K562 (cell line): ENCODE measurements around the gene HYOU1. TPM values are rescaled to one million over a fixed set of nuclear protein-coding genes. Genes with fewer than 3 reads are reported as not detected.

ENCODE experiments used
- CBX3 ChIP-seq, 2 experiments: IDR thresholded peaks; 1 replicate in 1 of 2; 2 replicates in 1 of 2; pipeline ENCODE4 v1.6.1; 2012; ENCODE audit warnings: inconsistent platforms in 2 of 2, low read length in 2 of 2, borderline replicate concordance in 1 of 2, control low read depth in 1 of 2
- CSDE1 ChIP-seq, 2 experiments: fragments of 450-650 bp; IDR thresholded peaks; 2 replicates each; pipeline ENCODE4 v1.6.1; 2016; ENCODE audit warnings: mild to moderate bottlenecking in 1 of 2
- EP300 ChIP-seq: IDR thresholded peaks from 2 replicates; pipeline ENCODE4 v1.6.1; 2012; ENCODE audit warnings: low read length, improper control_type of control experiment
- FOXP1 ChIP-seq: sonication (generic); formaldehyde crosslinking; IDR thresholded peaks from 2 replicates; pipeline ENCODE4 v1.8.0; 2022; ENCODE audit warnings: mild to moderate bottlenecking, missing genetic modification reagents
- HDAC2 ChIP-seq: fragments of 450-650 bp; IDR thresholded peaks from 2 replicates; pipeline ENCODE4 v1.6.1; 2016; ENCODE audit warnings: mild to moderate bottlenecking
- HOXB6 ChIP-seq: fragments of 250-450 bp; sonication (Bioruptor Pico); IDR thresholded peaks from 2 replicates; pipeline ENCODE4 v1.5.1; 2022; ENCODE audit warnings: mild to moderate bottlenecking, borderline replicate concordance
- MED1 ChIP-seq: sonication (generic); formaldehyde crosslinking; IDR thresholded peaks from 2 replicates; pipeline ENCODE4 v1.8.1; 2023; ENCODE audit warnings: missing genetic modification reagents, borderline replicate concordance
- MEF2D ChIP-seq: conservative IDR thresholded peaks from 2 replicates; pipeline ENCODE4 v1.6.1; 2016; ENCODE audit warnings: low read depth, missing genetic modification characterization, missing compliant biosample characterization
- MTF1 ChIP-seq: fragments of 250-450 bp; sonication (Bioruptor Pico); IDR thresholded peaks from 2 replicates; pipeline ENCODE4 v1.9.0; 2021; ENCODE audit warnings: moderate library complexity, mild to moderate bottlenecking, inconsistent platforms, borderline replicate concordance
- NELFE ChIP-seq: IDR thresholded peaks from 2 replicates; pipeline ENCODE4 v1.6.1; 2011; ENCODE audit warnings: mild to moderate bottlenecking; ENCODE audit not compliant: insufficient read depth, insufficient read length
- POU5F1 ChIP-seq: fragments of 150-350 bp; IDR thresholded peaks from 2 replicates; pipeline ENCODE4 v1.6.1; 2014; ENCODE audit warnings: borderline replicate concordance, low read length, low read depth, mild to moderate bottlenecking; ENCODE audit not compliant: partially characterized antibody
- RBM15 ChIP-seq: fragments of 200-400 bp; formaldehyde crosslinking; IDR thresholded peaks from 2 replicates; pipeline ENCODE4 v1.6.1; 2018; ENCODE audit warnings: mild to moderate bottlenecking, low read length, moderate library complexity; ENCODE audit not compliant: insufficient read depth
- RBM17 ChIP-seq: fragments of 200-400 bp; formaldehyde crosslinking; IDR thresholded peaks from 2 replicates; pipeline ENCODE4 v1.6.1; 2017; ENCODE audit warnings: low read depth, mild to moderate bottlenecking, low read length, borderline replicate concordance
- ZNF408 ChIP-seq: fragments of 250-450 bp; sonication (Bioruptor Pico); IDR thresholded peaks from 2 replicates; pipeline ENCODE4 v1.4.0; 2020; ENCODE audit warnings: low read depth, mild to moderate bottlenecking, moderate library complexity
- ZNF57 ChIP-seq: fragments of 450-650 bp; formaldehyde crosslinking; IDR thresholded peaks from 2 replicates; pipeline ENCODE4 v1.4.0; 2020; ENCODE audit warnings: mild to moderate bottlenecking, moderate library complexity
- polyA plus RNA-seq, 8 experiments: library from polyadenylated mRNA; depleted of rRNA in 4 of 8; stranded (reverse) in 5 of 8; unstranded in 3 of 8; fragments of >200 nt; fragmentation: Nextera tagmentation in 2 of 8; fragmentation: Illumina TruSeq in 1 of 8; extraction: Ambion mirVana in 2 of 8; extraction: Trizol in 1 of 8; gene quantifications; 2 replicates each; pipeline versions ENCODE4 v1.2.1 to v1.2.3, GENCODE V29; 2011 to 2014; ENCODE audit warnings: inconsistent platforms in 1 of 8, missing spikeins in 1 of 8
- total RNA-seq, 7 experiments: library from RNA; depleted of rRNA in 6 of 7; stranded (reverse); fragments of >200 nt in 6 of 7; fragmentation: Illumina TruSeq in 2 of 7; extraction: Trizol in 2 of 7; gene quantifications; 2 replicates each; pipeline versions ENCODE4 v1.2.1 to v1.2.3, GENCODE V29; 2011 to 2021; ENCODE audit warnings: low replicate concordance in 1 of 7
- TF ChIP-seq, protein P1 (sequence below), 2 experiments: fragments of 450-650 bp in 1 of 2; sonication (generic) in 1 of 2; formaldehyde crosslinking; conservative IDR thresholded peaks; 2 replicates each; pipeline versions ENCODE4 v1.4.0 to v1.8.1; 2020 to 2022; ENCODE audit warnings: mild to moderate bottlenecking in 1 of 2, missing genetic modification reagents in 1 of 2
- TF ChIP-seq, protein P2 (sequence below): sonication (generic); formaldehyde crosslinking; IDR thresholded peaks from 2 replicates; pipeline ENCODE4 v1.8.0; 2022; ENCODE audit warnings: mild to moderate bottlenecking, missing genetic modification reagents
- TF ChIP-seq, protein P3 (sequence below): fragments of 250-450 bp; sonication (Bioruptor Pico); IDR thresholded peaks from 2 replicates; pipeline ENCODE4 v1.8.0; 2021; ENCODE audit warnings: moderate library complexity, mild to moderate bottlenecking, inconsistent platforms
- TF ChIP-seq, protein P4 (sequence below), 2 experiments: IDR thresholded peaks in 1 of 2; conservative IDR thresholded peaks in 1 of 2; 2 replicates each; pipeline ENCODE4 v1.6.1; 2016; ENCODE audit warnings: low read depth in 2 of 2, mild to moderate bottlenecking in 1 of 2, missing compliant biosample characterization in 1 of 2, missing genetic modification characterization in 1 of 2, moderate library complexity in 1 of 2
- TF ChIP-seq, protein P5 (sequence below): fragments of 450-650 bp; formaldehyde crosslinking; IDR thresholded peaks from 2 replicates; pipeline ENCODE4 v1.4.0; 2020; ENCODE audit warnings: mild to moderate bottlenecking, moderate library complexity

HYOU1 gene
- total and polyA plus RNA-seq, 9 of the 15 experiments (the other 6 are each of a cell fraction or from before 2014, with no cell fraction given) = 19.5 to 197 (median 128) TPM

DNA sequence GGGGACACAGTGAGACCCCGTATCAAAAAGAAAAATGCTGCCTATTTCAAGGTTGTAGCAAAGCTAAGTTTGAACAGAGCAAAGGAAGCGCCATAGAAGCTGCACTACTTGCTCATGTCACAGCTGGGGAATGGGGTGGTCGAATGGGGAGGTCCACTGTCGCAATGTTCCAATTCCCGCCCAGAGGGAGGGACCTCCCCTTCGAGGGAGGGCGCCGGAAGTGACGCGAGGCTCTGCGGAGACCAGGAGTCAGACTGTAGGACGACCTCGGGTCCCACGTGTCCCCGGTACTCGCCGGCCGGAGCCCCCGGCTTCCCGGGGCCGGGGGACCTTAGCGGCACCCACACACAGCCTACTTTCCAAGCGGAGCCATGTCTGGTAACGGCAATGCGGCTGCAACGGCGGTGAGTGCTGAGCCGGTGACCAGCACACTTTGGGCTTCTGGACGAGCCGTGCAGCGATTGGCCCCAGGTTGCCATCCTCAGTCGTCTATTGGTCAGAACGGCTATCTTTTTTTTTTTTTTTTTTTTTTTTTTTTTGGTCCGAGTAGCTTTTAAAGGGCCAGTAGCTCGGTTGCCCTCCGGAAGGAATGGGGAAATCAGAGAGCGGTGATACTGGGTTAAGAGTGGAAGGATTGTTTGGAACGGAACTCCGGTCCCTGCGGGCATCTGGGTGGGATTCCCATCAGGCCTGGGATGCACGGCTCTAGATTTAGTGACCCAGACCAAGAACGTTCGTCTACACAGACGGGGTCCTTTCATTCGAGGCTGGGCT is 27.8 kb upstream of the HYOU1 start, which contains the start of gene HMBS (continued):
- TF ChIP-seq, protein P1, sequence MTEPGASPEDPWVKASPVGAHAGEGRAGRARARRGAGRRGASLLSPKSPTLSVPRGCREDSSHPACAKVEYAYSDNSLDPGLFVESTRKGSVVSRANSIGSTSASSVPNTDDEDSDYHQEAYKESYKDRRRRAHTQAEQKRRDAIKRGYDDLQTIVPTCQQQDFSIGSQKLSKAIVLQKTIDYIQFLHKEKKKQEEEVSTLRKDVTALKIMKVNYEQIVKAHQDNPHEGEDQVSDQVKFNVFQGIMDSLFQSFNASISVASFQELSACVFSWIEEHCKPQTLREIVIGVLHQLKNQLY (CRISPR knock-in tag; conservative IDR thresholded peaks at IDR 0.05) = no peak
- 0 out of 2 replicates have a peak, but pooled peaks have one; percentile 30 for TF ChIP-seq MEF2D (tag)
- TF ChIP-seq RBM15 = no peak
- no peak for TF ChIP-seq CSDE1 (IDR thresholded peaks at IDR 0.05)
- TF ChIP-seq ZNF408 (CRISPR knock-in tag) = no peak
- TF ChIP-seq POU5F1 = no peak
- TF ChIP-seq HOXB6 (CRISPR knock-in tag) = no peak
- TF ChIP-seq, protein P2, sequence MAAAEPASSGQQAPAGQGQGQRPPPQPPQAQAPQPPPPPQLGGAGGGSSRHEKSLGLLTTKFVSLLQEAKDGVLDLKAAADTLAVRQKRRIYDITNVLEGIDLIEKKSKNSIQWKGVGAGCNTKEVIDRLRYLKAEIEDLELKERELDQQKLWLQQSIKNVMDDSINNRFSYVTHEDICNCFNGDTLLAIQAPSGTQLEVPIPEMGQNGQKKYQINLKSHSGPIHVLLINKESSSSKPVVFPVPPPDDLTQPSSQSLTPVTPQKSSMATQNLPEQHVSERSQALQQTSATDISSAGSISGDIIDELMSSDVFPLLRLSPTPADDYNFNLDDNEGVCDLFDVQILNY (CRISPR knock-in tag) = no peak
- no peak for TF ChIP-seq MED1
- no peak for TF ChIP-seq MTF1 (CRISPR knock-in tag)
- no peak for TF ChIP-seq FOXP1
- no peak for TF ChIP-seq NELFE
- TF ChIP-seq HDAC2 = peak; percentile 58
- no peak for TF ChIP-seq ZNF57 (CRISPR knock-in tag)
- no peak for TF ChIP-seq RBM17
- no peak for TF ChIP-seq EP300
- TF ChIP-seq, protein P3, sequence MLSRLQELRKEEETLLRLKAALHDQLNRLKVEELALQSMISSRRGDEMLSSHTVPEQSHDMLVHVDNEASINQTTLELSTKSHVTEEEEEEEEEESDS (CRISPR knock-in tag) = no peak
- TF ChIP-seq CBX3 (IDR thresholded peaks at IDR 0.05; ENCODE audit: borderline replicate concordance in 1 of 2, low read length in 2 of 2) = 0 out of 3 replicates have a peak, but pooled peaks of 1 of the 2 experiments have one; percentile 14
- TF ChIP-seq, protein P4, sequence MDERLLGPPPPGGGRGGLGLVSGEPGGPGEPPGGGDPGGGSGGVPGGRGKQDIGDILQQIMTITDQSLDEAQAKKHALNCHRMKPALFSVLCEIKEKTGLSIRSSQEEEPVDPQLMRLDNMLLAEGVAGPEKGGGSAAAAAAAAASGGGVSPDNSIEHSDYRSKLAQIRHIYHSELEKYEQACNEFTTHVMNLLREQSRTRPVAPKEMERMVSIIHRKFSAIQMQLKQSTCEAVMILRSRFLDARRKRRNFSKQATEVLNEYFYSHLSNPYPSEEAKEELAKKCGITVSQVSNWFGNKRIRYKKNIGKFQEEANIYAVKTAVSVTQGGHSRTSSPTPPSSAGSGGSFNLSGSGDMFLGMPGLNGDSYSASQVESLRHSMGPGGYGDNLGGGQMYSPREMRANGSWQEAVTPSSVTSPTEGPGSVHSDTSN (CRISPR knock-in tag; IDR thresholded peaks at IDR 0.05; ENCODE audit: low read depth) = no peak
- TF ChIP-seq, protein P4 (tag; conservative IDR thresholded peaks at IDR 0.05; ENCODE audit: low read depth) = peak; percentile 44; the same call in 1 of the 2 replicates
- TF ChIP-seq, protein P5, sequence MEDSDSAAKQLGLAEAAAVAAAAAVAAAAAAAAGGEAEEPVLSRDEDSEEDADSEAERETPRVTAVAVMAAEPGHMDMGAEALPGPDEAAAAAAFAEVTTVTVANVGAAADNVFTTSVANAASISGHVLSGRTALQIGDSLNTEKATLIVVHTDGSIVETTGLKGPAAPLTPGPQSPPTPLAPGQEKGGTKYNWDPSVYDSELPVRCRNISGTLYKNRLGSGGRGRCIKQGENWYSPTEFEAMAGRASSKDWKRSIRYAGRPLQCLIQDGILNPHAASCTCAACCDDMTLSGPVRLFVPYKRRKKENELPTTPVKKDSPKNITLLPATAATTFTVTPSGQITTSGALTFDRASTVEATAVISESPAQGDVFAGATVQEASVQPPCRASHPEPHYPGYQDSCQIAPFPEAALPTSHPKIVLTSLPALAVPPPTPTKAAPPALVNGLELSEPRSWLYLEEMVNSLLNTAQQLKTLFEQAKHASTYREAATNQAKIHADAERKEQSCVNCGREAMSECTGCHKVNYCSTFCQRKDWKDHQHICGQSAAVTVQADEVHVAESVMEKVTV = no peak; the same call in 1 of the 2 replicates
